ENCODE results near the gene SF3B3.
A peak's percentile ranks its signal among the peaks of the same experiment; 100 is the strongest.

The SF3B3 gene

GRCh38 chr16:70589998-70590471 lies 66.4 kb downstream of the SF3B3 start:
- DNase-seq (ENCODE audit: low spot score): no peak

GRCh38 chr16:70590722-70591415 lies 67.3 kb downstream of the SF3B3 start:
- no peak for DNase-seq (ENCODE audit: low spot score)

- DNase-seq (ENCODE audit: low spot score): no peak
Observed at GRCh38 chr16:70591615-70592014, 68.0 kb downstream of the SF3B3 start.

- no peak for DNase-seq (ENCODE audit: low spot score)
Observed at GRCh38 chr16:70592106-70592571, 68.5 kb downstream of the SF3B3 start.

- no peak for DNase-seq (ENCODE audit: low spot score)
Observed at GRCh38 chr16:70593544-70593943, 69.9 kb downstream of the SF3B3 start.

- no peak for DNase-seq (ENCODE audit: low spot score)
Observed at GRCh38 chr16:70594569-70594968, 71.0 kb downstream of the SF3B3 start.

GRCh38 chr16:70597135-70597835 lies 73.7 kb downstream of the SF3B3 start:
- DNase-seq (ENCODE audit: low spot score): no peak

GRCh38 chr16:70598937-70599503 lies 75.4 kb downstream of the SF3B3 start:
- DNase-seq (ENCODE audit: low spot score): no peak

- no peak for DNase-seq (ENCODE audit: low spot score)
Observed at GRCh38 chr16:70600730-70601129, 77.1 kb downstream of the SF3B3 start.

- no peak for DNase-seq (ENCODE audit: low spot score)
Observed at GRCh38 chr16:70601576-70602575, 78.3 kb downstream of the SF3B3 start.

- no peak for DNase-seq (ENCODE audit: low spot score)
Observed at GRCh38 chr16:70602831-70603230, 79.2 kb downstream of the SF3B3 start.

GRCh38 chr16:70604407-70605282 lies 81.0 kb downstream of the SF3B3 start:
- peak; percentile 14 for DNase-seq (ENCODE audit: low spot score)

GRCh38 chr16:70605283-70605657 lies 81.7 kb downstream of the SF3B3 start:
- no peak for DNase-seq (ENCODE audit: low spot score)

GRCh38 chr16:70608521-70608920 lies 84.9 kb downstream of the SF3B3 start:
- no peak for DNase-seq (ENCODE audit: low spot score)

- DNase-seq (ENCODE audit: low spot score): no peak
Observed at GRCh38 chr16:70610273-70611223, 86.9 kb downstream of the SF3B3 start.

- no peak for DNase-seq (ENCODE audit: low spot score)
Observed at GRCh38 chr16:70611224-70611598, 87.6 kb downstream of the SF3B3 start.

- DNase-seq (ENCODE audit: low spot score): no peak
Observed at GRCh38 chr16:70611785-70612303, 88.2 kb downstream of the SF3B3 start.

- no peak for DNase-seq (ENCODE audit: low spot score)
Observed at GRCh38 chr16:70612931-70613330, 89.3 kb downstream of the SF3B3 start.

- DNase-seq (ENCODE audit: low spot score): no peak
Observed at GRCh38 chr16:70614208-70614951, 90.8 kb downstream of the SF3B3 start.
